ENCODE results near the gene GRK5.

GRK5 gene

DNA sequence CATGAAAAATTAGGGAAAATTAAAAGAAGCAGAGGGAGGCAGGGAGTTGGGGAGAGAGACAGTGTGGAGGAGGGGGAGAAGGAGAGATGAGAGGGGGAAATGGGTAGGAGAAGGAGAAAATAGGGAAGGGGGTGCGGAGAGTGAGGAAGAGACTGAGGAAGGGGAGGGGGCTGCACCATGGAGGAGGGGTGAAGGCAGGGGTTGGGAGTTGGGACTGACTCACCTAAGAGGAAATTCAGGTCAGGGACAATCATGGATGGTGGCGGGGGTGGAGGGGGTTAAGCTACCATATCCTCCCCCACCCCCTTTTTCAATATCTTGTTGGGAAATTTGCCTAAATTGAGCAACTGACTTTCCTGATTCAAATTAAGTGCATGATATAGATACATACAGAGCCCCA lies 8.0 kb downstream of the GRK5 start:
- no peaks in the 10 kb centered on the region for H3K9me3 ChIP-seq (ENCODE audit: insufficient read depth, low read depth, low read length)
- H3K14ac ChIP-seq (ENCODE audit: low read length): no peak overlapping the region
- no peak overlapping the region for H3K9ac ChIP-seq (ENCODE audit: low read length)
- H4K8ac ChIP-seq (ENCODE audit: low read depth, low read length): no peak overlapping the region
- H2AK5ac ChIP-seq (ENCODE audit: low read length): no peak overlapping the region
- no peak overlapping the region for H3K4me2 ChIP-seq (ENCODE audit: low read length)
- no peak overlapping the region for H3K23ac ChIP-seq (ENCODE audit: low read length)
- peaks cover 3 to 4% of the 10 kb centered on the region in 2 experiments for H3K4me1 ChIP-seq (ENCODE audit: control insufficient read depth in 1 of 2, insufficient read depth in 2 of 2, low read length in 2 of 2)
- no peak overlapping the region for H3K4me3 ChIP-seq (ENCODE audit: low read depth, low read length)
- H2BK5ac ChIP-seq (ENCODE audit: low read depth, low read length, poor library complexity): no peak overlapping the region
- no peak overlapping the region for H2BK120ac ChIP-seq (ENCODE audit: insufficient read depth, low read length, poor library complexity)
- H3K18ac ChIP-seq (ENCODE audit: low read length): no peak overlapping the region
- H3K36me3 ChIP-seq (ENCODE audit: control insufficient read depth in 1 of 2, insufficient read depth in 2 of 2, low read length in 2 of 2): no peaks in the 10 kb centered on the region
- WGBS (ENCODE audit: extremely low coverage, insufficient coverage, insufficient read length): 100% methylated on average over 1 of the region's 2 CpGs
- H4K12ac ChIP-seq (ENCODE audit: low read depth, low read length): no peak overlapping the region
- H3K27ac ChIP-seq (ENCODE audit: low read depth, low read length): no peak overlapping the region
- no peaks in the 10 kb centered on the region for H3K27me3 ChIP-seq (ENCODE audit: insufficient read depth, low read length)
- DNase-seq: no peak
- H3K4ac ChIP-seq (ENCODE audit: low read depth, low read length): no peak overlapping the region
- no peak overlapping the region for H4K91ac ChIP-seq (ENCODE audit: low read depth, low read length)
- no peaks in the 10 kb centered on the region for H3K79me1 ChIP-seq (ENCODE audit: low read length)
- no peaks in the 10 kb centered on the region for H3K79me2 ChIP-seq (ENCODE audit: control insufficient read depth, insufficient read depth, low read length, poor library complexity)
- H2AFZ ChIP-seq (ENCODE audit: insufficient read depth, low read length, poor library complexity): no peak overlapping the region
- H2BK12ac ChIP-seq (ENCODE audit: low read length): no peak overlapping the region

DNA sequence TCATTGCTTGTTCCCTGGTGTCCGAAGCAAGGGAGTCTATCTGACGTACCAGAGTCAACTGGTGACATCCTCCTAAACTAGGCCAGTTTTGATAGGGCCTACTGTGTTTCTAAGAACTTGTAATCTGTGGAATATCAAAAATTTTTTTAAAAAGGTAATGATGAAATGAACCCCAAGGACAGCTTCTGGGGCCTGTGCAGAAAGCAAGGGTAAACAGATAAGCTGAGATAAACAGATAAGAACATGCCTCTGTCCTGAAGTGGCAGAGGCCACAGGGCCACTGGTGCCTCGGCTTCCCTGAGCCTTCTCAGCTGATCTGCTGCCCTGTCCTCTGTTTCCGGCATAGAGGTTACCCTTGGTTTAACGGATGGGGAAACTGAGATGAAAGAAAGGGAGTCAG lies 8.8 kb downstream of the GRK5 start:
- peak; percentile 57 to 69 for DNase-seq
- Histone ChIP-seq H3K4me1 (ENCODE audit: control insufficient read depth in 1 of 2, insufficient read depth in 2 of 2, low read length in 2 of 2) (peaks cover 3 to 4% of the 10 kb centered on the region in 2 experiments), H4K91ac (ENCODE audit: low read depth, low read length) (no peak overlapping the region), H2BK120ac (ENCODE audit: insufficient read depth, low read length, poor library complexity) (no peak overlapping the region), H4K12ac (ENCODE audit: low read depth, low read length) (no peak overlapping the region), H3K27ac (ENCODE audit: low read depth, low read length) (no peak overlapping the region), H3K4me2 (ENCODE audit: low read length) (no peak overlapping the region), H3K23ac (ENCODE audit: low read length) (no peak overlapping the region), H3K36me3 (ENCODE audit: control insufficient read depth in 1 of 2, insufficient read depth in 2 of 2, low read length in 2 of 2) (no peaks in the 10 kb centered on the region), H2BK12ac (ENCODE audit: low read length) (no peak overlapping the region), H3K4me3 (ENCODE audit: low read depth, low read length) (no peak overlapping the region), H4K8ac (ENCODE audit: low read depth, low read length) (no peak overlapping the region), H2BK5ac (ENCODE audit: low read depth, low read length, poor library complexity) (no peak overlapping the region), H3K79me1 (ENCODE audit: low read length) (no peaks in the 10 kb centered on the region), H2AFZ (ENCODE audit: insufficient read depth, low read length, poor library complexity) (no peak overlapping the region), H3K79me2 (ENCODE audit: control insufficient read depth, insufficient read depth, low read length, poor library complexity) (no peaks in the 10 kb centered on the region), H3K9me3 (ENCODE audit: insufficient read depth, low read depth, low read length) (no peaks in the 10 kb centered on the region), H3K18ac (ENCODE audit: low read length) (no peak overlapping the region), H3K14ac (ENCODE audit: low read length) (no peak overlapping the region), H3K4ac (ENCODE audit: low read depth, low read length) (no peak overlapping the region), H2AK5ac (ENCODE audit: low read length) (no peak overlapping the region), H3K27me3 (ENCODE audit: insufficient read depth, low read length) (no peaks in the 10 kb centered on the region), H3K9ac (ENCODE audit: low read length) (no peak overlapping the region)
- WGBS (ENCODE audit: extremely low coverage, insufficient coverage, insufficient read length): no CpG with 5 or more reads among the region's 5 CpGs

DNA sequence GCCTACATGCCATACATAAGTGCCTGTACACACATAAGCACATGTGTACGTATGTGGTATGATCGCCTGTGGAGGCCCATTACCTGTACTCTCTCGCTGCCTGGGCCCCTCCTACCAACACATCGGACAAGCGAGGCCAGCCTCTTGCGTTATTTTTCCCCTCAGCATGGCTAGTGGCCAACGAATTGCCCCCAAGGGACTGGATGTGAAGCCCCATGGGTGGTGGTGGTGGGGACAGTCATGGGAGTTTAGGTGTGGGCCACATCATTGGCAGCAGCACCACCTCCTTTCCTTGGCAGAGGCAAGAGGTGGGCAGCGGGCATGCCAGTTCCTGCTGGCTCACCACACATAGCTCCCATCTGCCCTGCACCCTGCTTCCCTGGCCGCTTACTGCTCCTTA lies 10.0 kb downstream of the GRK5 start:
- Histone ChIP-seq H4K91ac (ENCODE audit: low read depth, low read length) (no peak overlapping the region), H2BK5ac (ENCODE audit: low read depth, low read length, poor library complexity) (no peak overlapping the region), H3K79me1 (ENCODE audit: low read length) (no peaks in the 10 kb centered on the region), H2BK12ac (ENCODE audit: low read length) (no peak overlapping the region), H3K14ac (ENCODE audit: low read length) (no peak overlapping the region), H3K4me2 (ENCODE audit: low read length) (no peak overlapping the region), H2AFZ (ENCODE audit: insufficient read depth, low read length, poor library complexity) (no peak overlapping the region), H3K36me3 (ENCODE audit: control insufficient read depth in 1 of 2, insufficient read depth in 2 of 2, low read length in 2 of 2) (no peaks in the 10 kb centered on the region), H3K27me3 (ENCODE audit: insufficient read depth, low read length) (no peaks in the 10 kb centered on the region), H3K4me1 (ENCODE audit: control insufficient read depth in 1 of 2, insufficient read depth in 2 of 2, low read length in 2 of 2) (no peaks in the 10 kb centered on the region), H2BK120ac (ENCODE audit: insufficient read depth, low read length, poor library complexity) (no peak overlapping the region), H3K79me2 (ENCODE audit: control insufficient read depth, insufficient read depth, low read length, poor library complexity) (no peaks in the 10 kb centered on the region), H3K18ac (ENCODE audit: low read length) (no peak overlapping the region), H3K23ac (ENCODE audit: low read length) (no peak overlapping the region), H3K4me3 (ENCODE audit: low read depth, low read length) (no peak overlapping the region), H3K4ac (ENCODE audit: low read depth, low read length) (no peak overlapping the region), H2AK5ac (ENCODE audit: low read length) (no peak overlapping the region), H4K12ac (ENCODE audit: low read depth, low read length) (no peak overlapping the region), H3K9me3 (ENCODE audit: insufficient read depth, low read depth, low read length) (no peaks in the 10 kb centered on the region), H4K8ac (ENCODE audit: low read depth, low read length) (no peak overlapping the region), H3K9ac (ENCODE audit: low read length) (no peak overlapping the region), H3K27ac (ENCODE audit: low read depth, low read length) (no peak overlapping the region)
- DNase-seq: no peak
- WGBS (ENCODE audit: extremely low coverage, insufficient coverage, insufficient read length): no CpG with 5 or more reads among the region's 9 CpGs

DNA sequence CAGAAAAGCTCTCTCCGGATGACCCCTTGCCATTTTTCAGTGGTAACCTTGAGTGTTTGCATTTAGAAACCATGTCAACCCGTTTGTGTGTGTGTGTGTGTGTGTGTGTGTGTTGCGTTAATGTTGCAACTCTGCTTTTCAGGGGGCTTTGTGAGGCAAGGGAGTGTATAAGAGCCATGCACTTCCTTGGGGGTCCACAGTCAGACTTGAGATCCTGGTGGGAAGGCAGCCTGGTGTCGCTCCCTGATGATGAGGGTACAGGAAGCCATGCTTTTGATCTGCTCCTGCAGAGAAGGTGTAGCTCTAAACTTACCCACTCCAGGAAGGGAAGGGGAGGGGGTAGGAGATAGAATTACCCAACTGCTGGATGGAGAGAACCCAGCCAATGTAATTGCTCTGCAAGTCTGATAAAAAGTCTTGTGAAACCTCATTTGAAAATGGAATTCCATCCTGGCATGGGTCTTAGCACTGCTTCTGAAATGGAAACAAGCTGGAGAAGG lies 10.7 kb downstream of the GRK5 start:
- H2AK5ac ChIP-seq (ENCODE audit: low read length): no peak overlapping the region
- no peaks in the 10 kb centered on the region for H3K79me1 ChIP-seq (ENCODE audit: low read length)
- H4K91ac ChIP-seq (ENCODE audit: low read depth, low read length): no peak overlapping the region
- no CpG with 5 or more reads among the region's 4 CpGs for WGBS (ENCODE audit: extremely low coverage, insufficient coverage, insufficient read length)
- no peaks in the 10 kb centered on the region for H3K4me1 ChIP-seq (ENCODE audit: control insufficient read depth in 1 of 2, insufficient read depth in 2 of 2, low read length in 2 of 2)
- no peak overlapping the region for H2BK5ac ChIP-seq (ENCODE audit: low read depth, low read length, poor library complexity)
- no peak overlapping the region for H3K4me3 ChIP-seq (ENCODE audit: low read depth, low read length)
- no peaks in the 10 kb centered on the region for H3K9me3 ChIP-seq (ENCODE audit: insufficient read depth, low read depth, low read length)
- no peak overlapping the region for H4K12ac ChIP-seq (ENCODE audit: low read depth, low read length)
- H3K4ac ChIP-seq (ENCODE audit: low read depth, low read length): no peak overlapping the region
- H3K79me2 ChIP-seq (ENCODE audit: control insufficient read depth, insufficient read depth, low read length, poor library complexity): no peaks in the 10 kb centered on the region
- no peak overlapping the region for H2BK120ac ChIP-seq (ENCODE audit: insufficient read depth, low read length, poor library complexity)
- H2AFZ ChIP-seq (ENCODE audit: insufficient read depth, low read length, poor library complexity): no peak overlapping the region
- H3K14ac ChIP-seq (ENCODE audit: low read length): no peak overlapping the region
- no peak for DNase-seq
- no peak overlapping the region for H3K18ac ChIP-seq (ENCODE audit: low read length)
- H2BK12ac ChIP-seq (ENCODE audit: low read length): no peak overlapping the region
- no peak overlapping the region for H3K9ac ChIP-seq (ENCODE audit: low read length)
- H3K4me2 ChIP-seq (ENCODE audit: low read length): no peak overlapping the region
- no peak overlapping the region for H3K23ac ChIP-seq (ENCODE audit: low read length)
- H4K8ac ChIP-seq (ENCODE audit: low read depth, low read length): no peak overlapping the region
- H3K27ac ChIP-seq (ENCODE audit: low read depth, low read length): no peak overlapping the region
- no peaks in the 10 kb centered on the region for H3K36me3 ChIP-seq (ENCODE audit: control insufficient read depth in 1 of 2, insufficient read depth in 2 of 2, low read length in 2 of 2)
- H3K27me3 ChIP-seq (ENCODE audit: insufficient read depth, low read length): no peaks in the 10 kb centered on the region
